Measurements from ENCODE around the gene OSBPL3. TPM values are rescaled to one million over a fixed set of nuclear protein-coding genes. Genes with fewer than 3 reads are reported as not detected.

Gene OSBPL3
- total RNA-seq, 1 experiment from 2014 or later = 16.0 TPM

DNA sequence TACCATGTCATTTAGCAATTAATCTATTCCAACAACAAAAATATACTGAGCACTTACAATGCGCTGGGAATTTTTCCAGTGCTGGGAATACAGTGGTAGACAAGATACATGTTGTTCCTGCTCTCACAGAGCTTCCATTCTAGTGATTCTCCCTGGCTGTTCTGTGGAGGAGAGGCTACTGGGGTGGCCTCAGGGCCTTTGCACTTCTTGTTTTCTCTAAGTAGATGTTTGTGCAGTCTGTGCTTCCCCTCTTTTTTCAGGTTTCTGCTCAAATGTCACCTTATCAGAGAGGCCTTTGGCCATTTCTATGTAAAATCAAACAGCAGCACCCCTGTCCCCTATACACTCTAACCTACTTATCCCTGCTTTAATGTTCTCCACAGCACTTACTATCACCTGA, 24.7 kb downstream of the OSBPL3 start (continued):
- TF ChIP-seq, protein P1, sequence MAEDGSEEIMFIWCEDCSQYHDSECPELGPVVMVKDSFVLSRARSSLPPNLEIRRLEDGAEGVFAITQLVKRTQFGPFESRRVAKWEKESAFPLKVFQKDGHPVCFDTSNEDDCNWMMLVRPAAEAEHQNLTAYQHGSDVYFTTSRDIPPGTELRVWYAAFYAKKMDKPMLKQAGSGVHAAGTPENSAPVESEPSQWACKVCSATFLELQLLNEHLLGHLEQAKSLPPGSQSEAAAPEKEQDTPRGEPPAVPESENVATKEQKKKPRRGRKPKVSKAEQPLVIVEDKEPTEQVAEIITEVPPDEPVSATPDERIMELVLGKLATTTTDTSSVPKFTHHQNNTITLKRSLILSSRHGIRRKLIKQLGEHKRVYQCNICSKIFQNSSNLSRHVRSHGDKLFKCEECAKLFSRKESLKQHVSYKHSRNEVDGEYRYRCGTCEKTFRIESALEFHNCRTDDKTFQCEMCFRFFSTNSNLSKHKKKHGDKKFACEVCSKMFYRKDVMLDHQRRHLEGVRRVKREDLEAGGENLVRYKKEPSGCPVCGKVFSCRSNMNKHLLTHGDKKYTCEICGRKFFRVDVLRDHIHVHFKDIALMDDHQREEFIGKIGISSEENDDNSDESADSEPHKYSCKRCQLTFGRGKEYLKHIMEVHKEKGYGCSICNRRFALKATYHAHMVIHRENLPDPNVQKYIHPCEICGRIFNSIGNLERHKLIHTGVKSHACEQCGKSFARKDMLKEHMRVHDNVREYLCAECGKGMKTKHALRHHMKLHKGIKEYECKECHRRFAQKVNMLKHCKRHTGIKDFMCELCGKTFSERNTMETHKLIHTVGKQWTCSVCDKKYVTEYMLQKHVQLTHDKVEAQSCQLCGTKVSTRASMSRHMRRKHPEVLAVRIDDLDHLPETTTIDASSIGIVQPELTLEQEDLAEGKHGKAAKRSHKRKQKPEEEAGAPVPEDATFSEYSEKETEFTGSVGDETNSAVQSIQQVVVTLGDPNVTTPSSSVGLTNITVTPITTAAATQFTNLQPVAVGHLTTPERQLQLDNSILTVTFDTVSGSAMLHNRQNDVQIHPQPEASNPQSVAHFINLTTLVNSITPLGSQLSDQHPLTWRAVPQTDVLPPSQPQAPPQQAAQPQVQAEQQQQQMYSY (CRISPR knock-in tag; IDR thresholded peaks at IDR 0.05) = no peak

DNA sequence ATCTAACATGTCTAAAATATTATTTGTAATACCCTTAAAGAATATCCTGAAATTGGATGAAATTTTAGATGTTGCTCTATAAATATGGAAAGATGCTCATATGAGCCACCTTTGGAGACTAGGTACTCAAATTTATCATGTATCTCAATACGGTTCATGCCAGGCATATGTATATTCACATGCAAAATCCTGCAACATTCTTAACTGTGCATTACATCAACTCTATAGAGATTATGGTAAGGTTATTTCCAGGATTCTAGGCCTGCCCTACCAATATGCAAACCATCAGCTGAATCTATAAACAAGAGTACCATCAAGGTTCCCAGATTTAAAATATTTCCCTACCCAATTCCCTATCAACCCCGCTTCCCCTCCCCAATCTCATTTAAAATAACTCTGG, 27.5 kb downstream of the OSBPL3 start:
- peaks cover 6% of the 10 kb centered on the region; the same call in 1 of the 2 replicates for H3K9me3 Mint-ChIP-seq
- ATAC-seq (no peak), DNase-seq (ENCODE audit: low spot score) (no peak)
- 0 out of 2 replicates have a peak, but pooled peaks cover 2% of the 10 kb centered on the region for H3K4me1 Mint-ChIP-seq
- ChIA-PET POLR2A (interaction anchor here (1.1 kb wide), 1 partner anchor 11 kb away, joined by 4 read pairs; no protein-coding TSS in a partner anchor), CTCF (interaction anchor here (1.0 kb wide), 1 partner anchor 141 kb away, joined by 5 read pairs; no protein-coding TSS in a partner anchor)
- no peaks in the 10 kb centered on the region for H3K27me3 Mint-ChIP-seq (ENCODE audit: low read depth)
- H3K27ac Mint-ChIP-seq = no peak overlapping the region
- TF ChIP-seq KAT7 (CRISPR knock-in tag; IDR thresholded peaks at IDR 0.05; ENCODE audit: borderline replicate concordance) = no peak
- TF ChIP-seq, protein P2, sequence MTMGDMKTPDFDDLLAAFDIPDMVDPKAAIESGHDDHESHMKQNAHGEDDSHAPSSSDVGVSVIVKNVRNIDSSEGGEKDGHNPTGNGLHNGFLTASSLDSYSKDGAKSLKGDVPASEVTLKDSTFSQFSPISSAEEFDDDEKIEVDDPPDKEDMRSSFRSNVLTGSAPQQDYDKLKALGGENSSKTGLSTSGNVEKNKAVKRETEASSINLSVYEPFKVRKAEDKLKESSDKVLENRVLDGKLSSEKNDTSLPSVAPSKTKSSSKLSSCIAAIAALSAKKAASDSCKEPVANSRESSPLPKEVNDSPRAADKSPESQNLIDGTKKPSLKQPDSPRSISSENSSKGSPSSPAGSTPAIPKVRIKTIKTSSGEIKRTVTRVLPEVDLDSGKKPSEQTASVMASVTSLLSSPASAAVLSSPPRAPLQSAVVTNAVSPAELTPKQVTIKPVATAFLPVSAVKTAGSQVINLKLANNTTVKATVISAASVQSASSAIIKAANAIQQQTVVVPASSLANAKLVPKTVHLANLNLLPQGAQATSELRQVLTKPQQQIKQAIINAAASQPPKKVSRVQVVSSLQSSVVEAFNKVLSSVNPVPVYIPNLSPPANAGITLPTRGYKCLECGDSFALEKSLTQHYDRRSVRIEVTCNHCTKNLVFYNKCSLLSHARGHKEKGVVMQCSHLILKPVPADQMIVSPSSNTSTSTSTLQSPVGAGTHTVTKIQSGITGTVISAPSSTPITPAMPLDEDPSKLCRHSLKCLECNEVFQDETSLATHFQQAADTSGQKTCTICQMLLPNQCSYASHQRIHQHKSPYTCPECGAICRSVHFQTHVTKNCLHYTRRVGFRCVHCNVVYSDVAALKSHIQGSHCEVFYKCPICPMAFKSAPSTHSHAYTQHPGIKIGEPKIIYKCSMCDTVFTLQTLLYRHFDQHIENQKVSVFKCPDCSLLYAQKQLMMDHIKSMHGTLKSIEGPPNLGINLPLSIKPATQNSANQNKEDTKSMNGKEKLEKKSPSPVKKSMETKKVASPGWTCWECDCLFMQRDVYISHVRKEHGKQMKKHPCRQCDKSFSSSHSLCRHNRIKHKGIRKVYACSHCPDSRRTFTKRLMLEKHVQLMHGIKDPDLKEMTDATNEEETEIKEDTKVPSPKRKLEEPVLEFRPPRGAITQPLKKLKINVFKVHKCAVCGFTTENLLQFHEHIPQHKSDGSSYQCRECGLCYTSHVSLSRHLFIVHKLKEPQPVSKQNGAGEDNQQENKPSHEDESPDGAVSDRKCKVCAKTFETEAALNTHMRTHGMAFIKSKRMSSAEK (CRISPR knock-in tag; IDR thresholded peaks at IDR 0.05; ENCODE audit: borderline replicate concordance) = no peak
- no peak for TF ChIP-seq ATF1 (CRISPR knock-in tag; IDR thresholded peaks at IDR 0.05)
- no peak for TF ChIP-seq IRF2 (CRISPR knock-in tag; IDR thresholded peaks at IDR 0.05; ENCODE audit: borderline replicate concordance, low read depth)
- TF ChIP-seq, protein P3, sequence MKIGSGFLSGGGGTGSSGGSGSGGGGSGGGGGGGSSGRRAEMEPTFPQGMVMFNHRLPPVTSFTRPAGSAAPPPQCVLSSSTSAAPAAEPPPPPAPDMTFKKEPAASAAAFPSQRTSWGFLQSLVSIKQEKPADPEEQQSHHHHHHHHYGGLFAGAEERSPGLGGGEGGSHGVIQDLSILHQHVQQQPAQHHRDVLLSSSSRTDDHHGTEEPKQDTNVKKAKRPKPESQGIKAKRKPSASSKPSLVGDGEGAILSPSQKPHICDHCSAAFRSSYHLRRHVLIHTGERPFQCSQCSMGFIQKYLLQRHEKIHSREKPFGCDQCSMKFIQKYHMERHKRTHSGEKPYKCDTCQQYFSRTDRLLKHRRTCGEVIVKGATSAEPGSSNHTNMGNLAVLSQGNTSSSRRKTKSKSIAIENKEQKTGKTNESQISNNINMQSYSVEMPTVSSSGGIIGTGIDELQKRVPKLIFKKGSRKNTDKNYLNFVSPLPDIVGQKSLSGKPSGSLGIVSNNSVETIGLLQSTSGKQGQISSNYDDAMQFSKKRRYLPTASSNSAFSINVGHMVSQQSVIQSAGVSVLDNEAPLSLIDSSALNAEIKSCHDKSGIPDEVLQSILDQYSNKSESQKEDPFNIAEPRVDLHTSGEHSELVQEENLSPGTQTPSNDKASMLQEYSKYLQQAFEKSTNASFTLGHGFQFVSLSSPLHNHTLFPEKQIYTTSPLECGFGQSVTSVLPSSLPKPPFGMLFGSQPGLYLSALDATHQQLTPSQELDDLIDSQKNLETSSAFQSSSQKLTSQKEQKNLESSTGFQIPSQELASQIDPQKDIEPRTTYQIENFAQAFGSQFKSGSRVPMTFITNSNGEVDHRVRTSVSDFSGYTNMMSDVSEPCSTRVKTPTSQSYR (CRISPR knock-in tag; IDR thresholded peaks at IDR 0.05) = no peak
- TF ChIP-seq, protein P4, sequence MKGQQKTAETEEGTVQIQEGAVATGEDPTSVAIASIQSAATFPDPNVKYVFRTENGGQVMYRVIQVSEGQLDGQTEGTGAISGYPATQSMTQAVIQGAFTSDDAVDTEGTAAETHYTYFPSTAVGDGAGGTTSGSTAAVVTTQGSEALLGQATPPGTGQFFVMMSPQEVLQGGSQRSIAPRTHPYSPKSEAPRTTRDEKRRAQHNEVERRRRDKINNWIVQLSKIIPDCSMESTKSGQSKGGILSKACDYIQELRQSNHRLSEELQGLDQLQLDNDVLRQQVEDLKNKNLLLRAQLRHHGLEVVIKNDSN (CRISPR knock-in tag; IDR thresholded peaks at IDR 0.05) = no peak
- TF ChIP-seq, protein P5, sequence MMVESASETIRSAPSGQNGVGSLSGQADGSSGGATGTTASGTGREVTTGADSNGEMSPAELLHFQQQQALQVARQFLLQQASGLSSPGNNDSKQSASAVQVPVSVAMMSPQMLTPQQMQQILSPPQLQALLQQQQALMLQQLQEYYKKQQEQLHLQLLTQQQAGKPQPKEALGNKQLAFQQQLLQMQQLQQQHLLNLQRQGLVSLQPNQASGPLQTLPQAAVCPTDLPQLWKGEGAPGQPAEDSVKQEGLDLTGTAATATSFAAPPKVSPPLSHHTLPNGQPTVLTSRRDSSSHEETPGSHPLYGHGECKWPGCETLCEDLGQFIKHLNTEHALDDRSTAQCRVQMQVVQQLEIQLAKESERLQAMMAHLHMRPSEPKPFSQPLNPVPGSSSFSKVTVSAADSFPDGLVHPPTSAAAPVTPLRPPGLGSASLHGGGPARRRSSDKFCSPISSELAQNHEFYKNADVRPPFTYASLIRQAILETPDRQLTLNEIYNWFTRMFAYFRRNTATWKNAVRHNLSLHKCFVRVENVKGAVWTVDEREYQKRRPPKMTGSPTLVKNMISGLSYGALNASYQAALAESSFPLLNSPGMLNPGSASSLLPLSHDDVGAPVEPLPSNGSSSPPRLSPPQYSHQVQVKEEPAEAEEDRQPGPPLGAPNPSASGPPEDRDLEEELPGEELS (CRISPR knock-in tag; IDR thresholded peaks at IDR 0.05) = no peak
- no peak for TF ChIP-seq GTF2I (CRISPR knock-in tag; conservative IDR thresholded peaks at IDR 0.05)
- TF ChIP-seq MYBL2 (CRISPR knock-in tag; IDR thresholded peaks at IDR 0.05) = no peak
- TF ChIP-seq TEAD1 (CRISPR knock-in tag; IDR thresholded peaks at IDR 0.05) = no peak
- no peak for TF ChIP-seq NFYB (CRISPR knock-in tag; conservative IDR thresholded peaks at IDR 0.05; ENCODE audit: low read depth)
- no peak for TF ChIP-seq HMGA2 (CRISPR knock-in tag; IDR thresholded peaks at IDR 0.05)
- no peak for TF ChIP-seq CBFB (CRISPR knock-in tag; IDR thresholded peaks at IDR 0.05; ENCODE audit: low read depth)
- TF ChIP-seq ZNF219 (CRISPR knock-in tag; IDR thresholded peaks at IDR 0.05; ENCODE audit: borderline replicate concordance) = no peak
- TF ChIP-seq FOXJ3 (CRISPR knock-in tag; IDR thresholded peaks at IDR 0.05; ENCODE audit: borderline replicate concordance) = no peak
- H3K36me3 Mint-ChIP-seq = no peaks in the 10 kb centered on the region
- no peak overlapping the region for H3K4me3 Mint-ChIP-seq
